ENCODE data around the gene THSD8. TPM values are rescaled to one million over a fixed set of nuclear protein-coding genes. Genes with fewer than 3 reads are reported as not detected.

The THSD8 gene
- total RNA-seq, 1 donor from 2014 or later, result 14.2 TPM

DNA sequence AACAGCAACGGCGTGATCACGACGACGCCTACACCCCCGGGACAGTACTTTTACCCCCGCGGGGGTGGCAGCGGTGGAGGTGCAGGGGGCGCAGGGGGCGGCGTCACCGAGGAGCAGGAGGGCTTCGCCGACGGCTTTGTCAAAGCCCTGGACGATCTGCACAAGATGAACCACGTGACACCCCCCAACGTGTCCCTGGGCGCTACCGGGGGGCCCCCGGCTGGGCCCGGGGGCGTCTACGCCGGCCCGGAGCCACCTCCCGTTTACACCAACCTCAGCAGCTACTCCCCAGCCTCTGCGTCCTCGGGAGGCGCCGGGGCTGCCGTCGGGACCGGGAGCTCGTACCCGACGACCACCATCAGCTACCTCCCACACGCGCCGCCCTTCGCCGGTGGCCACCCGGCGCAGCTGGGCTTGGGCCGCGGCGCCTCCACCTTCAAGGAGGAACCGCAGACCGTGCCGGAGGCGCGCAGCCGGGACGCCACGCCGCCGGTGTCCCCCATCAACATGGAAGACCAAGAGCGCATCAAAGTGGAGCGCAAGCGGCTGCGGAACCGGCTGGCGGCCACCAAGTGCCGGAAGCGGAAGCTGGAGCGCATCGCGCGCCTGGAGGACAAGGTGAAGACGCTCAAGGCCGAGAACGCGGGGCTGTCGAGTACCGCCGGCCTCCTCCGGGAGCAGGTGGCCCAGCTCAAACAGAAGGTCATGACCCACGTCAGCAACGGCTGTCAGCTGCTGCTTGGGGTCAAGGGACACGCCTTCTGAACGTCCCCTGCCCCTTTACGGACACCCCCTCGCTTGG, 9.6 kb upstream of the THSD8 start:
- peak overlapping the region; percentile 92 for H3K4me3 Mint-ChIP-seq (ENCODE audit: unreplicated experiment)
- no peaks in the 10 kb centered on the region for H3K9me3 Mint-ChIP-seq (ENCODE audit: unreplicated experiment)
- peak overlapping the region; percentile 74 for H3K27ac Mint-ChIP-seq (ENCODE audit: unreplicated experiment)
- peak; percentile 53 for DNase-seq (ENCODE audit: low spot score)
- peaks cover 27% of the 10 kb centered on the region for H3K4me1 Mint-ChIP-seq (ENCODE audit: unreplicated experiment)
- no peaks in the 10 kb centered on the region for H3K36me3 Mint-ChIP-seq (ENCODE audit: low read depth, unreplicated experiment)
- TF ChIP-seq, protein P1, sequence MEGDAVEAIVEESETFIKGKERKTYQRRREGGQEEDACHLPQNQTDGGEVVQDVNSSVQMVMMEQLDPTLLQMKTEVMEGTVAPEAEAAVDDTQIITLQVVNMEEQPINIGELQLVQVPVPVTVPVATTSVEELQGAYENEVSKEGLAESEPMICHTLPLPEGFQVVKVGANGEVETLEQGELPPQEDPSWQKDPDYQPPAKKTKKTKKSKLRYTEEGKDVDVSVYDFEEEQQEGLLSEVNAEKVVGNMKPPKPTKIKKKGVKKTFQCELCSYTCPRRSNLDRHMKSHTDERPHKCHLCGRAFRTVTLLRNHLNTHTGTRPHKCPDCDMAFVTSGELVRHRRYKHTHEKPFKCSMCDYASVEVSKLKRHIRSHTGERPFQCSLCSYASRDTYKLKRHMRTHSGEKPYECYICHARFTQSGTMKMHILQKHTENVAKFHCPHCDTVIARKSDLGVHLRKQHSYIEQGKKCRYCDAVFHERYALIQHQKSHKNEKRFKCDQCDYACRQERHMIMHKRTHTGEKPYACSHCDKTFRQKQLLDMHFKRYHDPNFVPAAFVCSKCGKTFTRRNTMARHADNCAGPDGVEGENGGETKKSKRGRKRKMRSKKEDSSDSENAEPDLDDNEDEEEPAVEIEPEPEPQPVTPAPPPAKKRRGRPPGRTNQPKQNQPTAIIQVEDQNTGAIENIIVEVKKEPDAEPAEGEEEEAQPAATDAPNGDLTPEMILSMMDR (IDR thresholded peaks at IDR 0.05; ENCODE audit: unreplicated experiment), result no peak
- peaks cover 33% of the 10 kb centered on the region for H3K27me3 Mint-ChIP-seq (ENCODE audit: unreplicated experiment)

DNA sequence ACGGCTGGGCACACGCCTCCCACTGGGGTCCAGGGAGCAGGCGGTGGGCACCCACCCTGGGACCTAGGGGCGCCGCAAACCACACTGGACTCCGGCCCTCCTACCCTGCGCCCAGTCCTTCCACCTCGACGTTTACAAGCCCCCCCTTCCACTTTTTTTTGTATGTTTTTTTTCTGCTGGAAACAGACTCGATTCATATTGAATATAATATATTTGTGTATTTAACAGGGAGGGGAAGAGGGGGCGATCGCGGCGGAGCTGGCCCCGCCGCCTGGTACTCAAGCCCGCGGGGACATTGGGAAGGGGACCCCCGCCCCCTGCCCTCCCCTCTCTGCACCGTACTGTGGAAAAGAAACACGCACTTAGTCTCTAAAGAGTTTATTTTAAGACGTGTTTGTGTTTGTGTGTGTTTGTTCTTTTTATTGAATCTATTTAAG, 9.0 kb upstream of the THSD8 start:
- Mint-ChIP-seq H3K27ac (ENCODE audit: unreplicated experiment) (peak overlapping the region; percentile 74), H3K27me3 (ENCODE audit: unreplicated experiment) (peaks cover 31% of the 10 kb centered on the region), H3K36me3 (ENCODE audit: low read depth, unreplicated experiment) (no peaks in the 10 kb centered on the region), H3K4me1 (ENCODE audit: unreplicated experiment) (peaks cover 27% of the 10 kb centered on the region), H3K9me3 (ENCODE audit: unreplicated experiment) (no peaks in the 10 kb centered on the region), H3K4me3 (ENCODE audit: unreplicated experiment) (peak overlapping the region; percentile 92)
- TF ChIP-seq, protein P1 (IDR thresholded peaks at IDR 0.05; ENCODE audit: unreplicated experiment), result no peak
- no peak for DNase-seq (ENCODE audit: low spot score)

DNA sequence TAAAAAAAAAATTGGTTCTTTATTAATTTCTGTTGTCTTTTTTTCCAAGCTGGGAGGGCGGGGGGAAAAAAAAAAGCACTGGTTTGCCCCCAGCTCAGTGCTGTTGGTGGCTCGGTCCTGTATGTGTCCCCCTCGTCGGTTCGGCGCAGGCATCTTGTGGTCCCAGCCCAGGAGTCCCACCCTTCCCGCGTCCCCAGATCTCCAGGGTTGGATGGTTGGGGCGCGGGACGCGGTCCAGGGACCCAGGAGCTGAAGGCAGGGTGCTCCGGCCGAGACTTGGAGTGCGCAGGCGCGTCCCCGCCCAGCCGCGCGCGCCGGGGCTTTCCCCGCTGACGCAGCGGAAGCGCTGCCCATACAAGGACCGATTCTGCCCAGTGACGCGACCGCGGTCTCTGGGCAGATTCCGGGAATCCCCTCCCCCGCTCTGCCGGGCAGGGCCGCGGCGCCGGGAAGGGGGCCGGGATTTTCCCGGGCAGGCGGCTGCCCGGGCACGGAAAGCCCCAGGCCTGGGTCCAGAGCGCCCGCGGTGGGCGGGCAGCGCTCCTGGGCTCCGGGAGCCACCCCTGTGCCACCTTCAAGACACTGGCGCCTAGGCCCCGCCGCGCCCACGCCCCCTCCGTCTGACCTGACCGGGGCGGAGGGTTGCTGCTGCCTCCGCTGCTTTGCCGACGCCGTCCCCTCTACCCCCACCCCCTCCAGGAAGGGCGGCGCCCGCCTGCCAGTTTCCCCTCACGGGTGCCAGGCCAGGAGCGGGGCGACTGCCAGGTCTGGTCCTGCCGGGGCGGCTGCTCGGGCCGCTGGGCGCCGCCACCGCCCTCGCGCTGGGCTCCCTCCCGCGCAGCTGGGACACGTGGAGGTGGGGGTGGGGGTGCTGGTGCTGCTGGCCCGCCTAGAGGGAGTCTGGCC, 8.3 kb upstream of the THSD8 start:
- TF ChIP-seq, protein P1 (IDR thresholded peaks at IDR 0.05; ENCODE audit: unreplicated experiment), result no peak
- H3K4me3 Mint-ChIP-seq (ENCODE audit: unreplicated experiment), result peak overlapping the region; percentile 92
- H3K27ac Mint-ChIP-seq (ENCODE audit: unreplicated experiment), result peak overlapping the region; percentile 74
- H3K27me3 Mint-ChIP-seq (ENCODE audit: unreplicated experiment), result peaks cover 28% of the 10 kb centered on the region
- H3K9me3 Mint-ChIP-seq (ENCODE audit: unreplicated experiment), result no peaks in the 10 kb centered on the region
- peak; percentile 92 for DNase-seq (ENCODE audit: low spot score)
- no peaks in the 10 kb centered on the region for H3K36me3 Mint-ChIP-seq (ENCODE audit: low read depth, unreplicated experiment)
- peaks cover 21% of the 10 kb centered on the region for H3K4me1 Mint-ChIP-seq (ENCODE audit: unreplicated experiment)

DNA sequence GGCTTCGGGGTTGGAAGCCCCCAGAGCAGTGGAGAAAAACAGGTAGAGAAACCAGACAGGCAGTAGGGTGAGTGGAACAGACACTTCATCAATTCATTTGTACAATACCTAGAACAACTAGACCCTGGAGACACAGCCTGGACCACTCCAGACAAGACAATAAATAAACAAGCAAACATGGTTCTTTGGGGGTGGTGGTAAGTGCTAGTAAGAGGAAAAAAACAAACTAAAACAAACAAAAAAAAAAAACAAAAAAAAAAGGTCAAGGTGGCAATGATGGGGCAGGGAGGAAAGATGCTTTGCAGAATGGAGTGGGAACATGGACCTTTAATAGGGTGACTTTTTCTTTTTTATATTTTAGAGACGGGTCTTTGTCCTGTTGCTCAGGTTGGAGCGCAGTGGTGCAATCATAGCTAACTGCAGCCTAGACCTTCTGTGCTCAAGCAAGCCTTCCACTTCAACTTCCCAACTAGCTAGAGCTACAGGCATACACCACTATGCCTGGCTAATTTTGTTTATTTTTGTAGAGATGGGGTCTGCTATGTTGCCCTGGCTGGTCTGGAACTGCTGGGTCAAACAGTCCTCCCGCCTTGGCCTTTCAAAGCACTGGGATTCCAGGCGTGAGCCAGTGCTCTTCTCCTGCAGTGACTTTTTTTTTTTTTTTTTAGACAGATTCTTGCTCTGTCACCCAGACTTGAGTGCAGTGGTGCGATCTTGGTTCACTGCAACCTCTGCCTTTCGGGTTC, 7.5 kb upstream of the THSD8 start:
- peaks cover 25% of the 10 kb centered on the region for H3K27me3 Mint-ChIP-seq (ENCODE audit: unreplicated experiment)
- DNase-seq (ENCODE audit: low spot score), result no peak
- TF ChIP-seq, protein P1 (IDR thresholded peaks at IDR 0.05; ENCODE audit: unreplicated experiment), result no peak
- H3K9me3 Mint-ChIP-seq (ENCODE audit: unreplicated experiment), result no peaks in the 10 kb centered on the region
- H3K4me3 Mint-ChIP-seq (ENCODE audit: unreplicated experiment), result peak overlapping the region; percentile 83
- H3K27ac Mint-ChIP-seq (ENCODE audit: unreplicated experiment), result peak overlapping the region; percentile 58
- H3K4me1 Mint-ChIP-seq (ENCODE audit: unreplicated experiment), result peaks cover 15% of the 10 kb centered on the region
- H3K36me3 Mint-ChIP-seq (ENCODE audit: low read depth, unreplicated experiment), result no peaks in the 10 kb centered on the region

Data from endothelial cell (in vitro differentiated cells).